CD4-positive, alpha-beta T cell treated with Interleukin-4 for 1 hour (primary cell): ENCODE results near the gene TSR3.
A peak's percentile ranks its signal among the peaks of the same experiment; 100 is the strongest.

ENCODE experiments used
- DNase-seq, 2 donors: peaks; one replicate each; pipeline ENCODE4 v3.0.0-alpha.2; 2020 to 2022

Gene TSR3

GRCh38 chr16:1351582-1352362, at the start of gene TSR3, which contains the start of gene GNPTG:
TSR3 (minus strand) TSS chr16:1351878; CDS start chr16:1351804, 74 bp downstream.
GNPTG (plus strand) TSS chr16:1351931; CDS start chr16:1351966, 35 bp downstream.
- DNase-seq: peak; percentile 87 to 88

- no peak for DNase-seq
These were observed 49.5 kb upstream of the TSR3 start for GRCh38 chr16:1401061-1401757.

DNA sequence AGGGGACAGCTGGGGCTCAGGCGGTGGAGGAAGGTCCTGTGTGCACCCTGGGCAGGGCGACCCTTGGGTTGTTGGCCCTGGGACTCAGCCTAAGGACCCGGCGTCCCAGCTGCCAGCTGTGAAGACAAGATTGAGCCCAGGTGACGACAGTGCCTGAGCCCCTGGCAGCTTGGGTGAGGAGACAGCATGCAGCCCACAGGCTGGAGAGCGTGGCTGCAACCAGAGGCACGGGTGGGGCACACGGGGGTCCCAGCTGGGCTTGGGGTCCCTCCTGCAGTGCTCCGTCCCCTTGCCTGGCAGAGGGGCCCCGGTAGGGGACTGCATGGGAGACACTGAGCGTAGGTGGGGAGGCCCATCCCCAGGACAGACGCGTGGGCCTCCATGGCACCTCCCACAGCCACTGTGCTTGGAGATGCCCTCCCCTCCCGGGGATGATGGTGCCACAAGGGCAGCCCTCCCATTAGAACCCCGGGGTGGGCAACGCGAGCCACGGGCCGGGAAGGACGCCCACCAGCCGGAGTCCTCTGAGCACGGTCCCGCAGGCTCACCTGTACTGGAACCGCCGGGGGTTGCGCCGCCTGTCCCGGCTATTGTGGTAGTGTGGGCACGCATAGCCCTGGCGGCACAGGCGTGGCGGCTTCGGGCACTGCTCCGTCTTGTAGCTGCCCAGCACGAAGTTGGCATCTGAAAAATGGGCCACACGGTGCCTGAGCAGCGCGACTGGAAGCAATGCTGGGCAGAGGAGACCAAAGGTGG, 47.3 kb upstream of the TSR3 start:
- DNase-seq: no peak

GRCh38 chr16:1398351-1398750, 46.7 kb upstream of the TSR3 start:
- DNase-seq: no peak

DNA sequence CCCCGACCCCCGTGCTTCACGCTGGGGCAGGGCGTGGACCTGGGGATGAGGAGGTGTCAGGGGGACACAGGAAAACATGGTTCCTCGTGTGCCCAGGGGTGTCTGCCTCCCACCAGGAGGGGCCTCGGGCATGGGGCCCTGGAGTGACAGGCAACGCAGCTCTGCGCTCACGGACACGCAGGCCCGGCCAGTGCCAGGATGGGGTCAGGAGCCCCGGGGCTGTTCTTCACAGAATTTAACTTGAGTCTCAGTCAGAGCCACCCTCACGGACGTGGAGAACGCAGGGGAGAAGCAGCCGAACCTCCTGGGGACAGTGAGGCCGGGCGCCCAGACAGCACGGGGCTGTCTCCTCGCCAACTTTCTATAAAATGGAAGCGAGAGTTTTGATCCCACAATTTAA, 46.1 kb upstream of the TSR3 start:
- no peak for DNase-seq

DNA sequence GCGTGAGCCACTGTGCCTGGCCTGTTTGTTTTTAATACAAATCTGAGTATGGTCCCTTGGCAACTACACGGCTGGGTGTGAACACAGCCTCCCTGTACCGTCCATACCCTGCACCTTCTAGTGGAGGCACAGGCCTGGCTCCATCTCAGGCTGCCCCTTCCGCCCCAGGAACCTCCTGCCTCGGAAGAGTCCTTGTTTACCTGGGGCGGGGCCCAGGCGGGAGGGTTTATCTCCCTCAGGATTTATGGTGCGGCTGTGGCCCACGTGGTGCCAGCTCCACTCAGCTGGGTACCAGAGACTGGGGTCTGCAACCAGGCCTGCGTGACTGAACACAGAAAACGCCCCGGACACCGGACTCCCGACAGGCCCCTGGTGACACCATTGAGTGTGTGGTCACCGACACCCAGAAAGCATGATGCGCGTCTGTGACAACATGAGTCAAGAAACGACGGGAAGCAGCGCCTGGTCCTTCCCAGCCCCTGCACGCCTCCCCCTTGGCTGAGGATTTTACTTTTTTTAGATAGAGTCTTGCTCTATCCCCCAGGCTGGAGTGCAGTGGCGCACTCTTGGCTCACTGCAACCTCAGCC, 43.9 kb upstream of the TSR3 start:
- no peak for DNase-seq

- DNase-seq: no peak
These were observed 42.8 kb upstream of the TSR3 start for GRCh38 chr16:1394367-1394951.

DNA sequence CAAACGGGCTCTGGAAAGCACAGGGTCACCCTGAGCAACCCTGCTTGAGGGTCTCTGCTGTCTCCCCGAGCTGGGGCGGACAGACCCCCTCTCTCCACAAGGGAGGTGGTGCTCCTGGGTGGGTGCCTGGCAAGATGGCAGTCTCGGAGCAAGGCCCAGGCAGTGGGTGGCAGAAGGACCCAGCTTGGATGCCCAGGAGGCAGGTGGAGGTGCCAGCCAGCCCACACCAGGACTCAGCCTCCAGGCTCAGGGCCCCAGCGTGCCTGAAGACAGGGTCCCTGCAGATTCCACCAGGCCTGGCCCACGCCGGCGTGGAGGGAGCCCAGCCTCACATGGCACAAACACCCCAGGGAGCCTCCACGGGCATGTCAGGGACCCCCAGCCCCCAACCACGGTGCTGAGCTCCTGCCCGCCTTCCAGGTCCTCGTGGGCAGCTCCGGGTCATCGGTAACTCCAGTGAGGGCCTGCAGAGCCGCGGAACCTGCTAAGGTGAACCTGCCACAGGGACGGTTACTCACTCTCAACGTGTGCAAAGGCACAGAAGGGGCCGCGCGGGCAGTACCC, 42.0 kb upstream of the TSR3 start:
- DNase-seq: no peak

DNA sequence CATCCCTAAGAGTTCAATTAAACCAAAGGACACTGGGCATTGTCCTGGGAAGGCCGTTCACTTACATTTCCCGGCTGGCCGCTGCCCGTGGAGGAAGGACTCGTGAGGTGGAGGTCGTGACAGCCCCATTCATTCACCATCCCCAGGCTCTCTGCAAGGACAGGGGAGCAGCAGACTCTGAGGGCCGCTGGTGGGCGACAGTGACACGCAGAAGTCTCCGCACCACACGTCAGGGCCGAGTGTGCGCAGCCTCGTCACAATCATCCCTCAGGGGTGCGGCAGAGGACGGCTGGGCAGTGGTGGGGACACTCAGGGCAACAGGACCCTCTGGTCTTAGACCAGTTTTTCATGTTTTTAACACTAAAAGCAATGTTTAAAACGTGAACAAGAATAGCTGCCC, 41.1 kb upstream of the TSR3 start:
- DNase-seq: no peak

DNA sequence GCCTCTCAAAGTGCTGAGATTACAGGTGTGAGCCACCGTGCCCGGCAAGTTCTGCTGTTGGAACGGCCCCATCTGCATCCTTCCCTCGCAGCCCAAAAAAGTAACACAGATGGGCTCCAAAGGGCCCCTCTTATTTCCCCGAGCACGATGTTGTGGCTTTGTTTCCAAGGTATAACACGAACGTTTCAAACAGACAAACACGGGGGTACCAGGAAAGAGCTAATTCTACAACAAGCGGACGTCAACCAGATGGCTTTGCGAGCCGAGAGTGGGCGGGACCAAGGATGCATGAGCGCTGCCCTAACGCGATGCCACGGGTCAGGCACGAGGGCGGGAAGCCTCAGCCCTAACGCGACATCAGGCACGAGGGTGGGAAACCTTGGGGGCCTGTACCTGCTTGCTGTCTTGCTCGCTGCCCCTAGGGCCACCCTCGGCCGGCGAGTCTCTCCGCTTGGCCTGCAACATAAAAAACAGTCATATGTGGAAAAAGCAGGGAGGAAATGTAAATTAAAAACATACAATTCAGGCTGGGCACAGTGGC, 38.6 kb upstream of the TSR3 start:
- DNase-seq: no peak

GRCh38 chr16:1389762-1390161, 38.1 kb upstream of the TSR3 start:
- DNase-seq: no peak

GRCh38 chr16:1387331-1387730, 35.7 kb upstream of the TSR3 start:
- DNase-seq: no peak

DNA sequence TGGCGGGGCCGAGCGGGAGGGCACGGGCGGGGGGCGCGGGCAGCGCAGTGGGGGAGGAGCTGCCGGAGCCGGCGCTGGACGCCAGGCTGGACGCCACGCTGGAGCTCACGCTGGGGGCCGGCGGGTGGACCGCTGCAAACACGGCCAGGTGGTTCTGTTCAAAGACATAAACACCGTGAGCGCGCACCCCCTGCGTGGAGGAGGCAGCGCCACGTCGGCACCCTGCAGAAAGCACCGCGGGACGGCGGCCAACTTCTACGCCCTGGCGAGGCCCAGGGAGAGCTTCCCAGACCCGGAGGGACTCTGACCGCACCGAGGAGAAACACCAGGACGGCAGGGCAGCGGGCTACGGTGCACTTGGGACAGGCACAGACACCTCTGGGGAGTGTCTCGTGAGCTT, 33.6 kb upstream of the TSR3 start:
- no peak for DNase-seq

- no peak for DNase-seq
These were observed 31.9 kb upstream of the TSR3 start for GRCh38 chr16:1383556-1383955.

- no peak for DNase-seq
These were observed 30.1 kb upstream of the TSR3 start for GRCh38 chr16:1381612-1382406.

GRCh38 chr16:1380195-1380594, 28.5 kb upstream of the TSR3 start:
- no peak for DNase-seq

DNA sequence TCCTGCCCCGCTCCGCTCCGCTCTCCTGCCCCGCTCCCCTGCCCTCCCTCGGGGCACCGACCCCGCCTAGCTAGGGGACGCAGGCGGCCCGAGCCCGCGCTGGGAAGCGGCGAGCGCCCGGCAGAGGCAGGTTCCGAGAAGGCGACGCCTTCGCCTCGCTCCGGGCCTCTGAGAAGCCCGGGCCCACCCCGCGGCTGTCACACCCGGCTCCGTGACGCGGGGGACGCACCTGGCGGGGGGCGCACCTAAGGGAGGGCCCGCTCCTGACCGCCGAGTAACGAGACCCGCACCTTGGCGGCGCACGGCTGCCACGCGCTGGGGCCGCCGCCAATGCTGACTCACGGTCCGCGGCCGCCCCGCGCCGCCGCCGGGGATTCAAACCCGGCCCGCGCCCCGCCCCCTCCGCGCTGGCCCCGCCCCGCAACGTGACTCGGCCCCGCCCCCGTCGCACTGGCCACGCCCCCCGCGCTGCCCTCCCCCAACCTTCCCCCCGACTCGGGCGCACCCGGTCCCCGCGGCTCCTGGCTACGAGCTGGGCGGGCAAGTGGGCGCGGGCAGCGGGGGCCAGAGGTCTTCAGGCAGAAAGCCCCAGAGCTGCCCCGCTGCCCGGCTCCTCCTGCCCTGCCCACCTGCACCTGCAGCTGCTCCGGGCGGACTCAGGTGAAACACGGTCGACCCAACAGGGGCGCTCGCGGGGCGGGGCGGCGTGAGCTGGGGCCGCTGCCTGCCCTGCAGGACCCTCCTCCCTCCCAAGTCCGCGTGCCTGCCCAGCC, 27.8 kb upstream of the TSR3 start:
- peak; percentile 45 to 54 for DNase-seq

GRCh38 chr16:1378804-1379303, 27.2 kb upstream of the TSR3 start:
- peak; percentile 69 to 77 for DNase-seq

DNA sequence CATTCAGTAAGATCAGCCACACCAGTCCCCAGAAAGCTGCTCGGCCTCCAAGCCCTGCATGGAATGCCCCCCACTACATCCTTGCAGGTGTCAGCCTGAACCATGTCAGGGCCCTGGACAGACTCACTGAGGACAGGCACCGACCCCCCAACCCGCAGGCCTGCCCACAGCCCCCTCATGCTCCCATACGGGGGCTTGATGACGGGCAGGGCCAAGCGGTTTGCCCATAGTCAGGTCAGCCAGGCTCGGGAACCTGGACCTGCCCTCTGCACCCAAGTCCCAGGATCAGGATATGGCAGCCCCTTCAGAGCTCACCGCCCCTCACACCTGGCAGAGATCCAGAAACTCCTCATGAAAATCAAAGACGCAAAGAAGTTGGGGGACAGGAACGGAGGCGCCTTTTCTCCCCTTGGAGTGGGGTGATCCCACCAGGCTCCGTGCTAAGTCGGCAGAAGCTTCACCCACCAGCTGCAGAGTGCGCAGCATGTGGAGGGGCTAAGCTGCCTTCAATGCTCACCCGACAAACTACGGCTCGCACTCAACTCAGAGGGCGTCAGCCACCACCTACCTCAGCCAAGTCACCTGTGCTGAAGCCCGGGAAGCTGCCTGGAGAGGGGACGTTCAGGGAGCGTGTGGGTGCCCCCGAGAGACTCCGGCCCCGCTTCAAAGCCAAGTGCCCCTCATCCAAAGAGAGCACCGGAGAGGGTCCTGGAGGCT, 26.6 kb upstream of the TSR3 start:
- no peak for DNase-seq
